Airway epithelial cell (primary cell): ENCODE measurements around the gene TCAF2. TPM values are rescaled to one million over a fixed set of nuclear protein-coding genes. Genes with fewer than 3 reads are reported as not detected.

Experiments used
- total RNA-seq: library from RNA; depleted of rRNA; stranded (reverse); fragments of >200 nt; gene quantifications from 2 replicates; pipeline ENCODE4 v1.2.3, GENCODE V29; 2015

Gene TCAF2
- total RNA-seq: 4.7 and 6.6 TPM in 2 replicates

GRCh38 chr7:143620646-143621045 lies at the start of gene TCAF2:
TCAF2 (plus strand) TSS chr7:143620974.

GRCh38 chr7:143571501-143571900 lies 49.3 kb upstream of the TCAF2 start, which contains the start of gene CTAGE15:
CTAGE15 (plus strand) TSS chr7:143571801; CDS start chr7:143571818, 17 bp downstream.

Other genes starting within 250 kb of the TCAF2 start
- gene ZYX, start 239.6 kb upstream of the TCAF2 start, total RNA-seq: 80.0 and 105 TPM in 2 replicates
- 74.0 and 87.5 TPM in 2 replicates for gene EPHA1, start 212.1 kb upstream of the TCAF2 start, total RNA-seq
- gene TAS2R60, start 177.5 kb upstream of the TCAF2 start, total RNA-seq: not detected in 2 replicates
- gene TAS2R41, start 143.1 kb upstream of the TCAF2 start, total RNA-seq: not detected in 2 replicates
- 0.51 and 1.6 TPM in 2 replicates for gene CTAGE15, start 49.2 kb upstream of the TCAF2 start, total RNA-seq
- 0.07 TPM in 1 of 2 replicates, not detected in the other for gene CTAGE6, start 136.7 kb downstream of the TCAF2 start, total RNA-seq